Stimulated activated CD8-positive, alpha-beta memory T cell treated with anti-CD3 and anti-CD28 coated beads, Interleukin-12 subunit alpha, Interleukin-12 subunit beta, amount 100 ng/mL, for 4 hours (primary cell): ENCODE measurements around the gene RGS18.
"Not testable (repeated sequence)": the region's sequence is repeated elsewhere in the genome, so short reads cannot be mapped to it uniquely, and the experiment has no call there.

Experiments used
- DNase-seq: peaks from one replicate; pipeline ENCODE4 v3.0.0-alpha.2; 2020; ENCODE audit warnings: low read depth

The RGS18 gene

GRCh38 chr1:192158181-192158580 lies at the start of gene RGS18:
TSS of gene RGS18 (plus strand) at chr1:192158462. CDS start at chr1:192158638, 176 bp downstream.
- no peak for DNase-seq

GRCh38 chr1:192109576-192109975 lies 48.7 kb upstream of the RGS18 start:
- no peak for DNase-seq

GRCh38 chr1:192115000-192115399 lies 43.3 kb upstream of the RGS18 start:
- DNase-seq: no peak

DNA sequence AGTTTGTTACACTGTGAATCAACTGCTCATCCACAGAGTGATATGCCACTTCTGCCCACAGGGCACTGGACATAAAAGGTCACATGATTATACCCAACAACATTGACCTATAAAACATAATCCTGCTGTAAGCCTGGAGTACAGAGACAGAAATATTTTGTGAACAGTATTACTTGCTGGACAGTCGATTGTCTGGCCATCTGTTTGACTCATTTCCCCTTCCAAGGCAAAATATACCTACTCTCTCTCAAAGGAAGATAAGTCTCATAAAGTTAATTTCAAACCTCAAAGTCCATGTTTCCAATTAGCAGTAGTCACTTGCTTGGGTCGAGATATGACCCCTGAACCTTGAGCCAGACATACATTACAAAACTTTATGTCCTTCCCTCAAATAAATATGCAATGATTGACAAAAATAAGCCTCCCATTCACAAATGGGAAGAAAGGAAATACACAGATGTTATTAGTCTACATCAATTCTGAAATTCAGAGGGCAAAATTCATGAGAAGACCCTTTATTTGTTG lies 39.3 kb upstream of the RGS18 start:
- DNase-seq: no peak

DNA sequence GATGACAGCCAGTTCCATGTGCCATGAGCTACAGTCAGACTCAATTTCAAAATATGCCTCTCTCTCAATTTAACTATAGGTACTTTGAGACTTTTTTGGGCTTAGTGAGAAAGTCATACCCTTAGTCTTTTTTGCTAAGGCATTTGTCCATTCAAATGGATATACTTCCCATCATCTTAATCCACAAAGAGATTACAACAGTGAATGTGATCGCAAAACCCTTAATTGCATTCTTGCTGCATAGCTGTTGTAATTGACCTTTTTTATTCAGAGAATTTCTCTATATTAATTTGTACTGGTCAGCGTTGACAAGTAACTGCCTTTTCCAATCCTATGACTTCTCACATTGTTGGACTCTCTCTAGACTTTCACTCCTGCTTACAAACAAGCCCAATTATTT lies 38.6 kb upstream of the RGS18 start:
- no peak for DNase-seq

GRCh38 chr1:192122668-192123067 lies 35.6 kb upstream of the RGS18 start:
- DNase-seq: no peak

DNA sequence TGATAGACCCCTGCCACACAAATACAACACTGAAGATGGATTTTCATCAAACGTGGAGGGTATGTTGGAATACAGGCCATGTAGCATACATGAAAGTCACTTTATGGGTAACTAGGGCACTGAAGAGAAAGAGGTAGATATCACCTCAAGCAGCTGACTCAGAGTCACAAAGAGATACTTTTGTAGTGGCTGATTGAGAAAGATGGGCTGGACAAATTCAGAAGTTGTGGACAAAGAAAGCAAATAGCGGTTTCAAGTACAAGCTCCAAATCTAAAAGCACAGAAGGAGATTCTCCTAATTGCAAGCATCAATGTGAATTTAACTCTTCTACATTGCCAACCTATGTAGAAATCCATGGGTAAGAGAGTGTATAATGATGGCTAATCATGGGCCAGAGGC lies 35.0 kb upstream of the RGS18 start:
- DNase-seq: no peak

DNA sequence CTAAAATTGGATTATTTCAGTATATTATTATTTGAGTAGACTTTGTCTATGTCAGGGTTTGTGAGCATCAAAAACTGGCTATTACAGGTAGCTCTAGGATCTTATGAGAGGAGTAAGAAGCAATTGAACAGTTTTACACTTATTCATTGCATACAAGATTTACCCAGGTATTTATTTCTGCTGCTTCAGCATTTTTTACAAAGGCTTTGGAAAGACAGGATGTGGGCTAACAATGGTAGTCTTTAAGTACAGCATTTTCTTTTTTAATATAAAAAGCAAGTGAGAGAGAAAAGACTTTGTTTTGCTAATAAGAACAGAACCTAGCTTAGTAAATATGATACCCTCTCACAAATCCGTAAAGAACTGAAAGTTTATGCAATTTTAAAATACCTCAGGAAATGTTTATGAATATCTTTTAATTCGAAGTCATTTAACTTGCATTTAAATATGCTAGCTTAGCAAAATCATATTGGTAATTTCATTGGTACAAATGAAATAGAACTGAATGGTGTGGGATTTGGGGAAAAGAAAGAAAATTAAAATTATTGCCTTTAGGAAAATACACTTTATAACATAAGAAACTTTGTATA lies 32.1 kb upstream of the RGS18 start:
- no peak for DNase-seq

- DNase-seq: no peak
Measured at GRCh38 chr1:192130175-192130574, 28.1 kb upstream of the RGS18 start.

- not testable (repeated sequence) for DNase-seq
Measured at GRCh38 chr1:192130865-192131264, 27.4 kb upstream of the RGS18 start.

DNA sequence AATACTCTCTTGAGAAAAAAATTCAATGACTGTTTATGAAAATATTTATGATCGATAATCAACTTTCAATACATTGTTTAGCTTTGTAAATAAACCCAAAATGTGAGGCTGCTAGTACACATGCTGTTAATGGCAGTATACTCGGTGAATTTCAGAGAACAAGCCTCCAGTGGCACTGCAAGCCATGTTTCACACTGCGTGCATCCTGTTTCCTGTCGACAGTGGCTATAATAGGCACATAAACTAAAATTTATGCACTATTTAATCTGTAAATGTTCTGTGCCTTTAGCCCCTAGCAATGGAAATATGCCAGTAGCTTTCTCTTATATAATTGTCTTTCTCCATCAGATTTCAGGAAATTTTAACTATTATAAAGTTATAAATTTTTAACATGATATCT lies 26.3 kb upstream of the RGS18 start:
- DNase-seq: no peak

DNA sequence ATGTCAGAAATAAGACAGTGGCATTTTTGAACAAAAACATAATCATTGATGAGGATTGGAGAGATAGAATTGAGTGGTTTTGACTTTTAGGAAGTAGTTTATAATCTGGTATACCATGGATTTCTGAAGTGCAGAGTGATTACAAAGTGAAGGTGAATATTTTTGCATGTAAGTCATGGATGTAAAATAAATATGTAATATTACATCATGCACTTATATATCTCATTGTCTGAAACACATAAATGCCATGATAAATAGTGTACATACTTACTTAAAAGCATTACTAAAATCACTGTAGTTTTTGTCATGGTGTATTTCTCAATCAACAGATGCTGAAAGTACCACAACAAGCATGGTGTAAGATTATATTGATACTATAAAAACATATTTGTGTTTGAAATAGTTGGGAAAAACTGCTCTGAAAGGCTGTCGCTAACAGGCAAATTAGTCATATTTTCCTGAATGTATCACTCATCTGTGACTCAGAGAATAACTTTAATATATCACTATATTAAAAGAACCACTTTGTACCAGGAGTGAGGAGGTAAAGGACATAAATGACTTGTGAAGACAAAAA lies 24.8 kb upstream of the RGS18 start:
- DNase-seq: no peak

- DNase-seq: no peak
Measured at GRCh38 chr1:192140382-192140781, 17.9 kb upstream of the RGS18 start.

- DNase-seq: no peak
Measured at GRCh38 chr1:192147221-192147620, 11.0 kb upstream of the RGS18 start.

DNA sequence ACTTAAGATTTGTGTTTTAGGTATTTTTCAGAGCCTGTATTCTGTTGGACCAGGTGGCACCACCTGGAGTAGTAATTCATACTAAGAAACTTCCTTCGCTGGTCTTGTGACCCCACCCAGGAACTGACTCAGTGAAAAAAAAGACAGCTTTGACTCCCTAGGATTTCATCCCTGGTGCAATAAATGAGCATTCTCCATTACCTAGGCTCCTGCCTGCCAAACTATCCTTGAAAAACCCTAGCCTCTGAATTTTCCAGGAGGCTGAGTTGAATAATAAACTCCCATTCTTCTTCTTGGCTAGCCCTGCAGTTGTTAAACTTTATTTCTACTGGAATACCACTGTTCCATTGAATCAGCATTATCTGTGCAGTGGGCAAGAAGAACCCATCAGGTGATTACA lies 10.6 kb upstream of the RGS18 start:
- no peak for DNase-seq

GRCh38 chr1:192151176-192151575 lies 7.1 kb upstream of the RGS18 start:
- no peak for DNase-seq

GRCh38 chr1:192153276-192153675 lies 5.0 kb upstream of the RGS18 start:
- DNase-seq: no peak

DNA sequence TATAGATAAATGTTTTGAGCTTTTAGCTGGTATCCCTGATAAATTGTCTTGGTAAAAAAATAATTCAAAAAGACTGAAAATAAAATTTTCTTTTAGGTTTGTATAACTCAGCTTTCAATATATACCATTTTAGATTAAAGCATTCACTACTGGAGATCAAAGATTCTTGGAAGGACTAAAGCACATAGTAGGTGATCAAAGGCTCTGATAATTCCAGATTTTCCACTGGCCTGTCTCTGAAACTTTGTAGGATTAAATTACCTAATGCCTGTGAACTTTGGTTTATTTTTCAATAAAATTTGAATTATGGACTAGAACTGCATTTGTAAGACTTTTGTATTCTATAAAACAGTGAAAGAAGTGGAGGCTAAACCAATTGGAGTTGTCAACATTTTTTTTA lies 1.2 kb upstream of the RGS18 start:
- no peak for DNase-seq

- no peak for DNase-seq
Measured at GRCh38 chr1:192159014-192159413, 752 bp downstream of the RGS18 start.

DNA sequence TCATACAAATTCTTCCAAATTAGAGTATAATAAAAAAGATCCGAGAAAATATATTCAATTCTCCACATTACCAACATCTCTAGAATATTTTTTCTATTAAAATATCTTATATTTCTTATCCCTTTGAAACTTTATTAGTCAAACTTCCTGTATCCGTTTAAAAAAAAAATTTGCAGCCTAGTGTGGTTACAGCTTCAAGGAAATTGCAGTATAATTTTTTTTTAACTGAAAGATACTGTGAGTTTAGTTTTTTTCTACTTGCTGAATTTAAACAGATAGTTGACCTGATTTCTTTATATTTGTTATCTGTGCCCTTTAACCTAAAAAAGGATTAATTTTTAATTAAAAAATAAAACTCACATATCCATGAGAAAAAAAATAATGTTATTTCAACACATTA lies 1.5 kb downstream of the RGS18 start:
- no peak for DNase-seq

DNA sequence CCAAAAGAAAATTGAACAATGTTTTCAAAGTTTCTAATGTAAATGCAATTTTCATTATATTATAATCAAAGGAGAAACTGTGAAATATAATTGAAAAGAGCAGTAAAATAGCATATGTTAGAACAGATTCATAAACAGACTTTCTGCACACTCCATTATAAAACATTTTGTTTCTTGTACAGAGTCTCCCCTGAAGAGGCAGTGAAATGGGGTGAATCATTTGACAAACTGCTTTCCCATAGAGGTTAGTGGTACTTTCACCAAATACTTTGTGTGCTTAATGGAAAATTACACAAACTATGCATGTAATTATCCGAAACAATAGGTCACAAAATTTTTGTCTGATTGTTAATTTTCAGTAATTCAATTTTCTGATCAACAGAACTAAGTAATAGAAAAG lies 1.9 kb downstream of the RGS18 start:
- DNase-seq: no peak

DNA sequence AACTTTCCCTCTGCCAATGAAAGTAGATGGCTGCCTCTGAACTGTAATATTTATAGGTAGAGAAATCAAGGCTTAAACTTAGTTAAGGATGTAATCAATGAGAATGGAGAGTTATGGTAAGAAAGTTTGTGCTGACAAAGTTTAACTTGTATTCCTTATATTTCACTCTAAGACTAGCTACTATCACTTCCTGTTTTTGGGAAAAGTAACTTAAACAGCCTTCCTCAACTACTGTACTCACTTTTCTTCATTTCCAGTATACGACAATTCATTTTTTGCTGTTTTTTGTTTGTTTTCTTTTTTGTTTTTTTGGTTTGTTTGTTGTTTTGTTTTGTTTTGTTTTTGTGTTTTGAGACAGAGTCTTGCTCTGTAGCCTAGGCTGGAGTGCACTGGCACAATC lies 3.7 kb downstream of the RGS18 start:
- DNase-seq: no peak

DNA sequence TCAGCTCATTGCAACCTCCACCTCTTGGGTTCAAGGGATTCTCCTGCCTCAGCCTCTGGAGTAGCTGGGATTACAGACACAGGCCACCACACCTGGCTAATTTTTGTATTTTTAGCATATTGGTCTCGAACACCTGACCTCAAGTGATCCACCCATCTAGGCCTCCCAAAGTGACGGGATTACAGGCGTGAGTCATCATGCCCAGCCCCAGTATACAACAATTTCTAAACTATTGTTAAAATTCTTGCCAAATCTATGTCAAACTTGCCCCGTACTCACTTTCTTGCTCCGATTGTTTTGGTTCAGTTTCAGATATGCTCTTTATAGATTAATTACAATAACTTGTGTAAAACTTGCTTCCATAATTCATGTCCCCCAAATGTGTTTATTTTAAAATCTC lies 4.1 kb downstream of the RGS18 start:
- DNase-seq: no peak

DNA sequence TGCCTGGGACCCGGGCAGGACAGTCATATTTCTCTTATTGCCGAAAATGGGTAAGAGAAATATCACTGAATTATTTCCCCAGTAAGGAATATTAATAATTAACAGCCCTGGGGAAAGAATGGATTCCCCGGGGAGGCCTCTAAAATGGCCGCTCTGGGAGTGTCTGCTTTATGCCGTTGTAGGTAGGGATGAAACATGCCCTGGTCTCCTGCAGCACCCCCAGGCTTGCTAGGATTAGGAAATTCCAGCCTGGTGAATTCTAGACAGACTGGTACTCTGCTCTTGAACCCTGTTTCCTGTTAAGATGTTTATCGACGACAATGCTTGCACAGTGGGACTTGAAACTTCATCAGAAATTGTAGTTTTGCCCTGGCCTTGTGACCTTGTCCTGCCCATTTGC lies 6.7 kb downstream of the RGS18 start:
- not testable (repeated sequence) for DNase-seq
